Panc1 (cell line): ENCODE measurements around the gene NEMP1.

Source experiments
- CTCF ChIP-seq: fragments of 450-650 bp; IDR thresholded peaks from 2 replicates; pipeline ENCODE4 v1.5.1; 2017; ENCODE audit warnings: mild to moderate bottlenecking
- POLR2AphosphoS5 ChIP-seq: IDR thresholded peaks from 2 replicates; pipeline ENCODE4 v1.6.1; 2012; ENCODE audit warnings: mild to moderate bottlenecking, low read depth, low read length, moderate library complexity

GRCh38 chr12:57031789-57032188 is 46.8 kb downstream of the NEMP1 start:
- TF ChIP-seq CTCF, result no peak
- TF ChIP-seq POLR2AphosphoS5, result no peak
